ENCODE data around the gene CPNE9. TPM values are rescaled to one million over a fixed set of nuclear protein-coding genes. Genes with fewer than 3 reads are reported as not detected.

Gene CPNE9
- total RNA-seq, 2 donors from 2014 or later, result 0.10 TPM; not detected in 1

GRCh38 chr3:9704347-9705322 is 1.0 kb downstream of the CPNE9 start:
- DNase-seq (peak; percentile 46), ATAC-seq (peak; percentile 78 to 88)
- intact Hi-C loops (cut with DNase I), result no loop called here

GRCh38 chr3:9710174-9710739 is 6.6 kb downstream of the CPNE9 start:
- intact Hi-C loops (cut with DNase I), result no loop called here
- no peak for DNase-seq
- ATAC-seq, result no peak

GRCh38 chr3:9712415-9712814 is 8.8 kb downstream of the CPNE9 start:
- no peak for DNase-seq
- intact Hi-C loops (cut with DNase I), result no loop called here

GRCh38 chr3:9713142-9713541 is 9.5 kb downstream of the CPNE9 start:
- intact Hi-C loops (cut with DNase I), result no loop called here
- ATAC-seq (no peak), DNase-seq (no peak)

More at GRCh38 chr3:9712415-9712814, 8.8 kb downstream of the CPNE9 start:
- ATAC-seq, result no peak

GRCh38 chr3:9715136-9715535 is 11.5 kb downstream of the CPNE9 start:
- intact Hi-C loops (cut with DNase I), result no loop called here
- ATAC-seq (peak in 1 of 2 donors; percentile 10), DNase-seq (no peak)

- ATAC-seq (peak; percentile 95 to 98), DNase-seq (peak; percentile 78)
- intact Hi-C loops (cut with DNase I), result no loop called here
Observed at GRCh38 chr3:9715764-9716437, 12.3 kb downstream of the CPNE9 start.

GRCh38 chr3:9716801-9717555 is 13.3 kb downstream of the CPNE9 start:
- DNase-seq, result no peak
- ATAC-seq, result no peak
- intact Hi-C loops (cut with DNase I), result no loop called here

GRCh38 chr3:9717563-9717962 is 13.9 kb downstream of the CPNE9 start:
- intact Hi-C loops (cut with DNase I), result no loop called here
- DNase-seq (no peak), ATAC-seq (no peak)

GRCh38 chr3:9718118-9718517 is 14.5 kb downstream of the CPNE9 start:
- no peak for DNase-seq
- ATAC-seq, result no peak
- intact Hi-C loops (cut with DNase I), result no loop called here

- intact Hi-C loops (cut with DNase I), result no loop called here
- ATAC-seq (no peak), DNase-seq (no peak)
Observed at GRCh38 chr3:9721015-9721699, 17.5 kb downstream of the CPNE9 start.

GRCh38 chr3:9721700-9722060 is 18.0 kb downstream of the CPNE9 start:
- intact Hi-C loops (cut with DNase I), result no loop called here
- ATAC-seq (no peak), DNase-seq (no peak)

- ATAC-seq, result no peak
- intact Hi-C loops (cut with DNase I), result no loop called here
- no peak for DNase-seq
Observed at GRCh38 chr3:9725775-9726515, 22.3 kb downstream of the CPNE9 start.

- intact Hi-C loops (cut with DNase I), result no loop called here
Observed at GRCh38 chr3:9727041-9727595, 23.5 kb downstream of the CPNE9 start.

GRCh38 chr3:9727743-9728142 is 24.1 kb downstream of the CPNE9 start:
- DNase-seq (no peak), ATAC-seq (no peak)
- intact Hi-C loops (cut with DNase I), result no loop called here

More at GRCh38 chr3:9727041-9727595, 23.5 kb downstream of the CPNE9 start:
- no peak for DNase-seq
- no peak for ATAC-seq

GRCh38 chr3:9729419-9729818 is 25.8 kb downstream of the CPNE9 start:
- intact Hi-C loops (cut with DNase I), result no loop called here
- DNase-seq (no peak), ATAC-seq (no peak)

GRCh38 chr3:9730657-9731205 is 27.1 kb downstream of the CPNE9 start:
- intact Hi-C loops (cut with DNase I), result loop anchor here (10.0 kb wide), 2 partner anchors 74 to 226 kb away; no protein-coding TSS in a partner anchor
- no peak for DNase-seq
- ATAC-seq, result peak; percentile 60 to 76
